Nasal cavity respiratory epithelium epithelial cell of viscerocranial mucosa (primary cell): ENCODE data around the gene TOMM40. TPM values are rescaled to one million over a fixed set of nuclear protein-coding genes. Genes with fewer than 3 reads are reported as not detected.

Source experiments
- total RNA-seq: library from RNA; depleted of rRNA; stranded (reverse); fragments of >200 nt; gene quantifications from 2 replicates; pipeline ENCODE4 v1.2.3, GENCODE V29; 2014

Gene TOMM40
- total RNA-seq, result 62.5 and 73.3 TPM in 2 replicates

GRCh38 chr19:44891016-44891882 is at the start of gene TOMM40:
TOMM40 (plus strand) TSS chr19:44891254; CDS start chr19:44891416, 162 bp downstream.

DNA sequence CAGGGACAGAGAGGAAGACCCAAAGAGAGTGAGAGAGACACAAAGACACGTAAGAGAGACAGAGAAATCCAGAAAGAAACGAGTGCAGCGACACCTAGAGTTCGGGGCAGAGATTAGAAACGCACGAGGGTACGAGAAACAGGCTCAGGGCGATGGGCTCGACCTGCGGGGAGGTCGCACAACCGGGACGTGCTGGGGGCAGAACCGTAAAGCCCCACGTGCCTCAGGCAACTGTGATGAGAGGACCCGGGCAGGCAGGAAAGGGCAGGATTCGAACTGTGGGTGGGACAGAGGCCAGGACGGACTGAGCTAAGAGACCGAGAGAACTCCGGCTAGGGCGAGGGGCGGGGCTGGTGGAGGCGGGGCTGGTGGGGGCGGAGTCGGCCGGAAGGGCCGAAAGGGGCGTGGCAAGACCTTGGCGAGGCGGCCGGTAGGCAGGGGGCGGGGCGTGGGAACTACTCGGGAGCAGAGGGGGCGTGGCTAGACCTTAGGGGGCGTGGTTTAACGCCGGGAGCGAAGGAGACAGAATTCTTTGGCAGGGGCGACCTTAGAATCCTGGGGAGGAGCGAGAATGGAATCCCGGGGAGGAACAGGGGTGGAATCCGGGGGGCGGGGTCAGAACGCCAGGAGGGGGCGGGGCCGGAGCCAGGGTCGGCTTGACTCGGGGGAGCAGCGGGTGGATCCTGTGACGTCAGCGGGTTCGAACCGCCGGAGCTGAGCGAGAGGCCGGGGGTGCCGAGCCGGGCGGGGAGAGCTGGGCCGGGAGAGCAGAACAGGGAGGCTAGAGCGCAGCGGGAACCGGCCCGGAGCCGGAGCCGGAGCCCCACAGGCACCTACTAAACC is 45.2 kb upstream of the TOMM40 start, which contains the start of gene NECTIN2:
NECTIN2 (plus strand) TSS at position 686 of the 843 bp plus-strand sequence. CDS start 229 bp downstream, outside the sequence.

DNA sequence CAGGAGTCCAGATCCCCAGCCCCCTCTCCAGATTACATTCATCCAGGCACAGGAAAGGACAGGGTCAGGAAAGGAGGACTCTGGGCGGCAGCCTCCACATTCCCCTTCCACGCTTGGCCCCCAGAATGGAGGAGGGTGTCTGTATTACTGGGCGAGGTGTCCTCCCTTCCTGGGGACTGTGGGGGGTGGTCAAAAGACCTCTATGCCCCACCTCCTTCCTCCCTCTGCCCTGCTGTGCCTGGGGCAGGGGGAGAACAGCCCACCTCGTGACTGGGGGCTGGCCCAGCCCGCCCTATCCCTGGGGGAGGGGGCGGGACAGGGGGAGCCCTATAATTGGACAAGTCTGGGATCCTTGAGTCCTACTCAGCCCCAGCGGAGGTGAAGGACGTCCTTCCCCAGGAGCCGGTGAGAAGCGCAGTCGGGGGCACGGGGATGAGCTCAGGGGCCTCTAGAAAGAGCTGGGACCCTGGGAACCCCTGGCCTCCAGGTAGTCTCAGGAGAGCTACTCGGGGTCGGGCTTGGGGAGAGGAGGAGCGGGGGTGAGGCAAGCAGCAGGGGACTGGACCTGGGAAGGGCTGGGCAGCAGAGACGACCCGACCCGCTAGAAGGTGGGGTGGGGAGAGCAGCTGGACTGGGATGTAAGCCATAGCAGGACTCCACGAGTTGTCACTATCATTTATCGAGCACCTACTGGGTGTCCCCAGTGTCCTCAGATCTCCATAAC is 14.5 kb downstream of the TOMM40 start, which contains the start of gene APOE:
APOE (plus strand) TSS at position 360 of the 724 bp plus-strand sequence. CDS start 829 bp downstream, outside the sequence.

GRCh38 chr19:44914433-44915206 is 23.6 kb downstream of the TOMM40 start, which contains the start of gene APOC1:
APOC1 (plus strand) TSS chr19:44914608; CDS start chr19:44914892, 284 bp downstream.

GRCh38 chr19:44942067-44942571 is 51.1 kb downstream of the TOMM40 start, which contains the start of gene APOC4:
APOC4 (plus strand) TSS chr19:44942237; CDS start chr19:44942278, 41 bp downstream.

Other genes with a start within 250 kb of the TOMM40 start
- gene PVR, start 247.3 kb upstream of the TOMM40 start, total RNA-seq, result 158 and 166 TPM in 2 replicates
- gene CEACAM19, start 219.8 kb upstream of the TOMM40 start, total RNA-seq, result 2.4 and 6.3 TPM in 2 replicates
- not detected in 2 replicates for gene CEACAM16, start 192.1 kb upstream of the TOMM40 start, total RNA-seq
- 2.7 and 21.6 TPM in 2 replicates for gene BCL3, start 142.5 kb upstream of the TOMM40 start, total RNA-seq
- 59.5 and 120 TPM in 2 replicates for gene CBLC, start 113.4 kb upstream of the TOMM40 start, total RNA-seq
- 26.0 and 61.4 TPM in 2 replicates for gene BCAM, start 82.2 kb upstream of the TOMM40 start, total RNA-seq
- 49.9 and 65.4 TPM in 2 replicates for gene NECTIN2, start 45.0 kb upstream of the TOMM40 start, total RNA-seq
- gene APOE, start 14.5 kb downstream of the TOMM40 start, total RNA-seq, result 27.3 and 227 TPM in 2 replicates
- 0.43 TPM in 1 of 2 replicates, not detected in the other for gene APOC1, start 23.4 kb downstream of the TOMM40 start, total RNA-seq
- gene APOC4, start 51.0 kb downstream of the TOMM40 start, total RNA-seq, result not detected in 2 replicates
- not detected in 2 replicates for gene APOC2, start 54.8 kb downstream of the TOMM40 start, total RNA-seq
- gene CLPTM1, start 64.1 kb downstream of the TOMM40 start, total RNA-seq, result 33.5 and 73.4 TPM in 2 replicates
- gene RELB, start 110.2 kb downstream of the TOMM40 start, total RNA-seq, result 5.8 and 14.2 TPM in 2 replicates
- gene CLASRP, start 147.8 kb downstream of the TOMM40 start, total RNA-seq, result 7.2 and 15.0 TPM in 2 replicates
- gene ZNF296, start 185.2 kb downstream of the TOMM40 start, total RNA-seq, result 0.68 and 1.2 TPM in 2 replicates
- 14.9 and 27.0 TPM in 2 replicates for gene GEMIN7, start 188.0 kb downstream of the TOMM40 start, total RNA-seq
- 16.1 and 35.8 TPM in 2 replicates for gene PPP1R37, start 201.9 kb downstream of the TOMM40 start, total RNA-seq